Kidney (tissue), 14 donors: ENCODE results near the gene FANCC. TPM values are rescaled to one million over a fixed set of nuclear protein-coding genes. Genes with fewer than 3 reads are reported as not detected.
A peak's percentile ranks its signal among the peaks of the same experiment; 100 is the strongest.

Experiments
- DNase-seq, 5 donors: peaks; one replicate each; pipeline ENCODE4 v3.0.0-alpha.2; 2013 to 2020
- FAIRE-seq: peaks from 2 replicates; lab custom pipeline; 2012; peaks lifted over from hg19 to GRCh38; lab: Jason Lieb, UNC
- H3K27ac ChIP-seq, 2 donors: one replicate each; pipeline ENCODE4 v1.7.0; 2013; ENCODE audit warnings: low read depth in 2 of 2, low read length in 2 of 2, inconsistent platforms in 1 of 2
- H3K27me3 ChIP-seq: one replicate; pipeline ENCODE4 v1.7.1; 2013; ENCODE audit warnings: low read length, inconsistent platforms; ENCODE audit not compliant: control insufficient read depth, insufficient read depth
- H3K36me3 ChIP-seq, 3 donors: one replicate each; pipeline versions ENCODE4 v1.7.0 to v1.7.1; 2013; ENCODE audit warnings: low read length in 3 of 3, control low read depth in 1 of 3, inconsistent platforms in 1 of 3; ENCODE audit not compliant: insufficient read depth in 3 of 3, control insufficient read depth in 2 of 3
- H3K4me1 ChIP-seq, 3 donors: one replicate each; pipeline versions ENCODE4 v1.7.0 to v1.7.1; 2013; ENCODE audit warnings: low read length in 3 of 3, inconsistent platforms in 1 of 3, low read depth in 1 of 3; ENCODE audit not compliant: control insufficient read depth in 2 of 3, insufficient read depth in 2 of 3
- H3K4me3 ChIP-seq, 3 donors: one replicate each; pipeline versions ENCODE4 v1.7.0 to v1.8.1; 2013; ENCODE audit warnings: low read length in 3 of 3, control low read depth in 1 of 3, inconsistent platforms in 1 of 3
- H3K9ac ChIP-seq, 3 donors: one replicate each; pipeline versions ENCODE4 v1.7.0 to v1.7.1; 2013; ENCODE audit warnings: low read length in 3 of 3, control low read depth in 1 of 3, inconsistent platforms in 1 of 3
- H3K9me3 ChIP-seq, 3 donors: one replicate each; pipeline versions ENCODE4 v1.7.0 to v1.7.1; 2013; ENCODE audit warnings: low read length in 3 of 3, control low read depth in 1 of 3, inconsistent platforms in 1 of 3; ENCODE audit not compliant: control insufficient read depth in 2 of 3, insufficient read depth in 1 of 3
- intact Hi-C: fragments of 100-400 bp; cut with DNase I; formaldehyde crosslinking; loops from one replicate; pipeline ENCODE4 v1.11.1; 2022
- polyA plus RNA-seq: library from polyadenylated mRNA; stranded (reverse); fragments of 350-450 nt; fragmentation: Illumina TruSeq; extraction: RNeasy Lipid Tissue Mini Kit (QIAGEN cat#74804); gene quantifications from one replicate; pipeline ENCODE4 v1.2.3, GENCODE V29; 2014; ENCODE audit warnings: low read depth, low replicate concordance; ENCODE audit not compliant: insufficient read depth
- total RNA-seq: library from RNA; stranded (reverse); fragmentation: NEBNext Ultra II Directional; extraction: Animal tissue kit (Norgen Biotek cat#: 25700); gene quantifications from one replicate; pipeline ENCODE4 v1.2.1, GENCODE V29; 2021
- TF ChIP-seq, protein P1 (sequence below): IDR thresholded peaks from 3 replicates; pipeline ENCODE4 v1.5.1; 2012; ENCODE audit warnings: mild to moderate bottlenecking, moderate library complexity, borderline replicate concordance; ENCODE audit not compliant: insufficient read depth; ENCODE audit errors: extremely low read depth
- donor health status: control.
- donor health status: control.
- donor health status: control.
- donor health status: control.
- donor health status: control.
- donor health status: DM: yes; HTN: yes; CAD: no.
- donor health status: Normal renal cell carcinoma (clear cell type).

Gene FANCC
- total and polyA plus RNA-seq, 2 donors from 2014 or later: 7.5 to 10.8 TPM

GRCh38 chr9:95091601-95092261 is 225.8 kb downstream of the FANCC start:
- peak overlapping the region in 1 of 3 donors; percentile 43 for H3K9ac ChIP-seq
- H3K27ac ChIP-seq: peak overlapping the region; percentile 56 to 69
- H3K4me3 ChIP-seq: no peak overlapping the region
- no peaks in the 10 kb centered on the region for H3K9me3 ChIP-seq
- H3K36me3 ChIP-seq: peaks cover 0 to 6% (median 0%) of the 10 kb centered on the region in 3 donors
- FAIRE-seq (no peak), DNase-seq (peak in 3 of 5 donors; percentile 66 to 80 (median 78))
- peaks cover 4 to 39% (median 31%) of the 10 kb centered on the region in 3 donors for H3K4me1 ChIP-seq
- TF ChIP-seq, protein P1, sequence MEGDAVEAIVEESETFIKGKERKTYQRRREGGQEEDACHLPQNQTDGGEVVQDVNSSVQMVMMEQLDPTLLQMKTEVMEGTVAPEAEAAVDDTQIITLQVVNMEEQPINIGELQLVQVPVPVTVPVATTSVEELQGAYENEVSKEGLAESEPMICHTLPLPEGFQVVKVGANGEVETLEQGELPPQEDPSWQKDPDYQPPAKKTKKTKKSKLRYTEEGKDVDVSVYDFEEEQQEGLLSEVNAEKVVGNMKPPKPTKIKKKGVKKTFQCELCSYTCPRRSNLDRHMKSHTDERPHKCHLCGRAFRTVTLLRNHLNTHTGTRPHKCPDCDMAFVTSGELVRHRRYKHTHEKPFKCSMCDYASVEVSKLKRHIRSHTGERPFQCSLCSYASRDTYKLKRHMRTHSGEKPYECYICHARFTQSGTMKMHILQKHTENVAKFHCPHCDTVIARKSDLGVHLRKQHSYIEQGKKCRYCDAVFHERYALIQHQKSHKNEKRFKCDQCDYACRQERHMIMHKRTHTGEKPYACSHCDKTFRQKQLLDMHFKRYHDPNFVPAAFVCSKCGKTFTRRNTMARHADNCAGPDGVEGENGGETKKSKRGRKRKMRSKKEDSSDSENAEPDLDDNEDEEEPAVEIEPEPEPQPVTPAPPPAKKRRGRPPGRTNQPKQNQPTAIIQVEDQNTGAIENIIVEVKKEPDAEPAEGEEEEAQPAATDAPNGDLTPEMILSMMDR: no peak
- intact Hi-C loops: no loop called here
- H3K27me3 ChIP-seq: no peaks in the 10 kb centered on the region

- TF ChIP-seq, protein P1: no peak
- Histone ChIP-seq H3K9me3 (no peaks in the 10 kb centered on the region), H3K27me3 (no peaks in the 10 kb centered on the region), H3K27ac (peak overlapping the region; percentile 56 to 69), H3K36me3 (peaks cover 0 to 13% (median 4%) of the 10 kb centered on the region in 3 donors), H3K4me1 (peaks cover 4 to 39% (median 31%) of the 10 kb centered on the region in 3 donors), H3K4me3 (no peak overlapping the region), H3K9ac (peak overlapping the region in 1 of 3 donors; percentile 43)
- intact Hi-C loops: no loop called here
- peak in 3 of 5 donors; percentile 46 to 73 (median 47) for DNase-seq
- FAIRE-seq: no peak
These were observed 226.5 kb downstream of the FANCC start for GRCh38 chr9:95090871-95091577.

DNA sequence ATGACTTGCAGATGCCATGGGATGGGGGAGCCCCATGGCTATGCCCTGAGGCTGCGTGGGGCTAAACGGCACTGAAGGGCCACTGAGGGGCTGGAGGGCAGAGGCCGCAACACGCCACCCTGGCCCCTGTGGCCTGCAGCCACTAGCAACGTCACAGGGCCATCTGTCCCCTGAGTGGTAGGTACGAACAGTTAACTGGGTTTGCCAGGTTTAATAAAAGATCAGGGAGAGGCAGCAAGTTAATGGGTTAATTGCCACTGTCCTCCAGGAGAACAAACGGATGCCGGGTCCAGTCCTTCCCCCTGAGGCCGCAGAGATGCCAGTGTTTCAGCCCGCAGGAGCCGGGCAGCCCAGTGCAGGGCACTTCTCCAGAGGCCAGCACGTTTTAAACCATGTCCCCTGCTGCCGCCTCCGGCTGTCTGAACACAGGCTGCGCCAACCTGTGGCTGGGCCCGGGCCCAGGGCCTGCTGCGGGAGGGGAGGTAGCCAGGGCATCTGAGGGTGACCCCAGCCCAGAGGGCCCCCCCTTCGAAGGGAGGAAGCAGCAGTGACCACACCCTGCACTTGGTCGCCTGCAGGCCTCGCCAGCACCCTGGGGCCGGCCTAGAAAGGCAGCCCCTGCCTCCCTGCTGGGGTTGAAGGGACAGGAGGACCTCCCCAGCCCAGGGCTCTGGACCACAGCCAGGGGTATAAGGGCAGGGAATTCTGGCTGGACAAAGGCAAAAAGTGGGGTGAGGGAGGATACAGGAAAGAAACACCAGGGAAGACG is 227.3 kb downstream of the FANCC start:
- H3K9me3 ChIP-seq: no peaks in the 10 kb centered on the region
- peaks cover 4 to 42% (median 31%) of the 10 kb centered on the region in 3 donors for H3K4me1 ChIP-seq
- intact Hi-C loops: no loop called here
- H3K9ac ChIP-seq: peak overlapping the region in 1 of 3 donors; percentile 16
- no peaks in the 10 kb centered on the region for H3K27me3 ChIP-seq
- no peak overlapping the region for H3K4me3 ChIP-seq
- TF ChIP-seq, protein P1: no peak
- DNase-seq: peak in 2 of 5 donors; percentile 25 to 90
- FAIRE-seq: no peak
- peaks cover 2 to 16% (median 8%) of the 10 kb centered on the region in 3 donors for H3K36me3 ChIP-seq
- peak overlapping the region; percentile 56 to 69 for H3K27ac ChIP-seq
